WTC11 (cell line): Measurements from ENCODE around the gene SLC44A5. TPM values are rescaled to one million over a fixed set of nuclear protein-coding genes. Genes with fewer than 3 reads are reported as not detected.
"Not testable (repeated sequence)": the region's sequence is repeated elsewhere in the genome, so short reads cannot be mapped to it uniquely, and the experiment has no call there.

Source experiments
- ATAC-seq: fragments of 200-7000 bp; cut with Tn5 transposase; 2 replicates; pipeline ENCODE4 v1.10.0; 2021; ENCODE audit warnings: mild to moderate bottlenecking, moderate library complexity
- CTCF ChIA-PET: fragments of 300-600 bp; sonication (Branson Sonifier 250); formaldehyde crosslinking; loops from one replicate; lab custom pipeline; 2021; ENCODE audit warnings: antibody characterized with exemption; lab: Charles Lee
- POLR2A ChIA-PET: fragments of 350-600 bp; sonication (Branson Sonifier 250); formaldehyde crosslinking; loops from one replicate; lab custom pipeline; 2021; ENCODE audit warnings: antibody characterized with exemption; lab: Charles Lee
- DNase-seq: peaks from one replicate; pipeline ENCODE4 v3.0.0; 2021; ENCODE audit warnings: low spot score
- H3K27ac Mint-ChIP-seq: 2 replicates; pipeline ENCODE4 v1.8.0; 2021; ENCODE audit warnings: mixed read lengths
- H3K27me3 Mint-ChIP-seq: 2 replicates; pipeline ENCODE4 v1.8.0; 2021; ENCODE audit warnings: low read depth, mild to moderate bottlenecking, moderate library complexity, mixed read lengths
- H3K36me3 Mint-ChIP-seq: 2 replicates; pipeline ENCODE4 v1.8.0; 2021; ENCODE audit warnings: mixed read lengths
- H3K4me1 Mint-ChIP-seq: 2 replicates; pipeline ENCODE4 v1.8.0; 2022; ENCODE audit warnings: mixed read lengths
- H3K4me3 Mint-ChIP-seq: 2 replicates; pipeline ENCODE4 v1.8.0; 2021; ENCODE audit warnings: mild to moderate bottlenecking, moderate library complexity, mixed read lengths
- H3K9me3 Mint-ChIP-seq: 2 replicates; pipeline ENCODE4 v1.8.0; 2021; ENCODE audit warnings: mixed read lengths
- ATF1 ChIP-seq: sonication (generic); formaldehyde crosslinking; IDR thresholded peaks from 2 replicates; pipeline ENCODE4 v1.8.1; 2023; ENCODE audit warnings: mild to moderate bottlenecking, moderate library complexity, missing genetic modification reagents
- GRHL2 ChIP-seq: fragments of 250-450 bp; sonication (Bioruptor Pico); IDR thresholded peaks from 2 replicates; pipeline ENCODE4 v1.8.0; 2022; ENCODE audit warnings: mild to moderate bottlenecking, moderate library complexity; ENCODE audit not compliant: insufficient replicate concordance, severe bottlenecking
- JUN ChIP-seq: sonication (generic); formaldehyde crosslinking; IDR thresholded peaks from 2 replicates; pipeline ENCODE4 v1.8.0; 2023; ENCODE audit warnings: mild to moderate bottlenecking, missing genetic modification reagents
- KAT7 ChIP-seq: sonication (generic); formaldehyde crosslinking; IDR thresholded peaks from 2 replicates; pipeline ENCODE4 v1.8.1; 2023; ENCODE audit warnings: missing genetic modification reagents, mild to moderate bottlenecking, borderline replicate concordance
- MYBL2 ChIP-seq: sonication (generic); formaldehyde crosslinking; IDR thresholded peaks from 2 replicates; pipeline ENCODE4 v1.8.1; 2023; ENCODE audit warnings: mild to moderate bottlenecking, moderate library complexity, missing genetic modification reagents
- NFATC4 ChIP-seq: fragments of 250-450 bp; sonication (Bioruptor Pico); IDR thresholded peaks from 2 replicates; pipeline ENCODE4 v1.9.0; 2021; ENCODE audit warnings: mild to moderate bottlenecking
- SMAD3 ChIP-seq: sonication (generic); formaldehyde crosslinking; IDR thresholded peaks from 2 replicates; pipeline ENCODE4 v1.8.0; 2022; ENCODE audit warnings: missing genetic modification reagents, mild to moderate bottlenecking, borderline replicate concordance
- SOX15 ChIP-seq: fragments of 250-450 bp; sonication (Bioruptor Pico); IDR thresholded peaks from 2 replicates; pipeline ENCODE4 v1.9.0; 2021; ENCODE audit warnings: mild to moderate bottlenecking
- SP1 ChIP-seq: sonication (generic); formaldehyde crosslinking; conservative IDR thresholded peaks from 2 replicates; pipeline ENCODE4 v1.8.1; 2022; ENCODE audit warnings: missing genetic modification reagents
- TCF7 ChIP-seq: sonication (generic); formaldehyde crosslinking; IDR thresholded peaks from 2 replicates; pipeline ENCODE4 v1.8.0; 2022; ENCODE audit warnings: mild to moderate bottlenecking, low read depth, missing genetic modification reagents, moderate library complexity
- ZBTB43 ChIP-seq: sonication (generic); formaldehyde crosslinking; IDR thresholded peaks from 2 replicates; pipeline ENCODE4 v1.8.1; 2023; ENCODE audit warnings: mild to moderate bottlenecking, missing genetic modification reagents
- ZNF121 ChIP-seq: sonication (generic); formaldehyde crosslinking; IDR thresholded peaks from 2 replicates; pipeline ENCODE4 v1.8.0; 2023; ENCODE audit warnings: missing genetic modification reagents
- ZNF263 ChIP-seq: sonication (generic); formaldehyde crosslinking; IDR thresholded peaks from 2 replicates; pipeline ENCODE4 v1.8.1; 2022; ENCODE audit warnings: low read depth, mild to moderate bottlenecking, moderate library complexity, missing genetic modification reagents
- ZSCAN18 ChIP-seq: fragments of 250-450 bp; sonication (Bioruptor Pico); IDR thresholded peaks from 2 replicates; pipeline ENCODE4 v2.1.2; 2022; ENCODE audit warnings: mild to moderate bottlenecking, moderate library complexity
- total RNA-seq: library from RNA; stranded (reverse); gene quantifications from 3 replicates; pipeline ENCODE4 v1.2.3, GENCODE V29; 2021
- TF ChIP-seq, protein P1 (sequence below): sonication (generic); formaldehyde crosslinking; IDR thresholded peaks from 2 replicates; pipeline ENCODE4 v1.8.1; 2023; ENCODE audit warnings: mild to moderate bottlenecking, moderate library complexity, missing genetic modification reagents
- TF ChIP-seq, protein P2 (sequence below): fragments of 250-450 bp; sonication (Bioruptor Pico); IDR thresholded peaks from 2 replicates; pipeline ENCODE4 v1.9.0; 2021; ENCODE audit warnings: mild to moderate bottlenecking
- TF ChIP-seq, protein P3 (sequence below): sonication (generic); formaldehyde crosslinking; IDR thresholded peaks from 2 replicates; pipeline ENCODE4 v1.8.0; 2022; ENCODE audit warnings: missing genetic modification reagents
- TF ChIP-seq, protein P4 (sequence below): sonication (generic); formaldehyde crosslinking; conservative IDR thresholded peaks from 2 replicates; pipeline ENCODE4 v1.8.1; 2022; ENCODE audit warnings: mild to moderate bottlenecking, missing genetic modification reagents
- TF ChIP-seq, protein P5 (sequence below): fragments of 250-450 bp; sonication (Bioruptor Pico); IDR thresholded peaks from 2 replicates; pipeline ENCODE4 v1.9.0; 2021; ENCODE audit warnings: moderate library complexity, mild to moderate bottlenecking, inconsistent platforms, borderline replicate concordance

Gene SLC44A5
- total RNA-seq, 1 experiment from 2014 or later, result 1.8 TPM

DNA sequence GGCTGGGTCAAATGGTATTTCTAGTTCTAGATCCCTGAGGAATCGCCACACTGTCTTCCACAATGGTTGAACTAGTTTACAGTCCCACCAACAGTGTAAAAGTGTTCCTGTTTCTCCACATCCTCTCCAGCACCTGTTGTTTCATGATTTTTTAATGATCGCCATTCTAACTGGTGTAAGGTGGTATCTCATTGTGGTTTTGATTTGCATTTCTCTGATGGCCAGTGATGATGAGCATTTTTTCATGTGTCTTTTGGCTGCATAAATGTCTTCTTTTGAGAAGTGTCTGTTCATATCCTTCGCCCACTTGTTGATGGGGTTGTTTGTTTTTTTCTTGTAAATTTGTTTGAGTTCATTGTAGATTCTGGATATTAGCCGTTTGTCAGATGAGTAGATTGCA lies 34.2 kb upstream of the SLC44A5 start:
- H3K4me3 Mint-ChIP-seq, POLR2A ChIA-PET, ATAC-seq, H3K4me1 Mint-ChIP-seq, H3K27ac Mint-ChIP-seq, CTCF ChIA-PET, H3K27me3 Mint-ChIP-seq, DNase-seq: not testable (repeated sequence)
- Mint-ChIP-seq H3K36me3 (peaks cover 18% of the 10 kb centered on the region), H3K9me3 (peaks cover 24% of the 10 kb centered on the region)

- Mint-ChIP-seq H3K27ac (no peak overlapping the region), H3K36me3 (peaks cover 18% of the 10 kb centered on the region), H3K27me3 (no peaks in the 10 kb centered on the region), H3K4me3 (no peak overlapping the region), H3K4me1 (no peaks in the 10 kb centered on the region), H3K9me3 (peaks cover 23% of the 10 kb centered on the region)
- ChIA-PET CTCF (no interaction called here), POLR2A (no interaction called here)
- TF ChIP-seq, protein P1, sequence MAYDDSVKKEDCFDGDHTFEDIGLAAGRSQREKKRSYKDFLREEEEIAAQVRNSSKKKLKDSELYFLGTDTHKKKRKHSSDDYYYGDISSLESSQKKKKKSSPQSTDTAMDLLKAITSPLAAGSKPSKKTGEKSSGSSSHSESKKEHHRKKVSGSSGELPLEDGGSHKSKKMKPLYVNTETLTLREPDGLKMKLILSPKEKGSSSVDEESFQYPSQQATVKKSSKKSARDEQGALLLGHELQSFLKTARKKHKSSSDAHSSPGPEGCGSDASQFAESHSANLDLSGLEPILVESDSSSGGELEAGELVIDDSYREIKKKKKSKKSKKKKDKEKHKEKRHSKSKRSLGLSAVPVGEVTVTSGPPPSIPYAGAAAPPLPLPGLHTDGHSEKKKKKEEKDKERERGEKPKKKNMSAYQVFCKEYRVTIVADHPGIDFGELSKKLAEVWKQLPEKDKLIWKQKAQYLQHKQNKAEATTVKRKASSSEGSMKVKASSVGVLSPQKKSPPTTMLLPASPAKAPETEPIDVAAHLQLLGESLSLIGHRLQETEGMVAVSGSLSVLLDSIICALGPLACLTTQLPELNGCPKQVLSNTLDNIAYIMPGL (CRISPR knock-in tag), result no peak
- no peak for TF ChIP-seq SOX15
- no peak for TF ChIP-seq ZBTB43
- TF ChIP-seq ZNF121 (CRISPR knock-in tag), result no peak
- TF ChIP-seq, protein P2, sequence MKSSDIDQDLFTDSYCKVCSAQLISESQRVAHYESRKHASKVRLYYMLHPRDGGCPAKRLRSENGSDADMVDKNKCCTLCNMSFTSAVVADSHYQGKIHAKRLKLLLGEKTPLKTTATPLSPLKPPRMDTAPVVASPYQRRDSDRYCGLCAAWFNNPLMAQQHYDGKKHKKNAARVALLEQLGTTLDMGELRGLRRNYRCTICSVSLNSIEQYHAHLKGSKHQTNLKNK (CRISPR knock-in tag), result no peak
- TF ChIP-seq GRHL2 (CRISPR knock-in tag), result no peak
- no peak for ATAC-seq
- DNase-seq, result no peak
Observed at GRCh38 chr1:75643460-75643859, 32.5 kb upstream of the SLC44A5 start.

GRCh38 chr1:75641325-75641724 lies 30.4 kb upstream of the SLC44A5 start:
- Mint-ChIP-seq H3K27ac (no peak overlapping the region), H3K27me3 (no peaks in the 10 kb centered on the region), H3K4me1 (no peaks in the 10 kb centered on the region), H3K4me3 (no peak overlapping the region)
- POLR2A ChIA-PET, result no interaction called here
- DNase-seq, result no peak
- CTCF ChIA-PET, result no interaction called here
- TF ChIP-seq MYBL2 (no peak), SP1 (CRISPR knock-in tag) (no peak), NFATC4 (CRISPR knock-in tag) (no peak), SMAD3 (CRISPR knock-in tag) (no peak)
- TF ChIP-seq, protein P3, sequence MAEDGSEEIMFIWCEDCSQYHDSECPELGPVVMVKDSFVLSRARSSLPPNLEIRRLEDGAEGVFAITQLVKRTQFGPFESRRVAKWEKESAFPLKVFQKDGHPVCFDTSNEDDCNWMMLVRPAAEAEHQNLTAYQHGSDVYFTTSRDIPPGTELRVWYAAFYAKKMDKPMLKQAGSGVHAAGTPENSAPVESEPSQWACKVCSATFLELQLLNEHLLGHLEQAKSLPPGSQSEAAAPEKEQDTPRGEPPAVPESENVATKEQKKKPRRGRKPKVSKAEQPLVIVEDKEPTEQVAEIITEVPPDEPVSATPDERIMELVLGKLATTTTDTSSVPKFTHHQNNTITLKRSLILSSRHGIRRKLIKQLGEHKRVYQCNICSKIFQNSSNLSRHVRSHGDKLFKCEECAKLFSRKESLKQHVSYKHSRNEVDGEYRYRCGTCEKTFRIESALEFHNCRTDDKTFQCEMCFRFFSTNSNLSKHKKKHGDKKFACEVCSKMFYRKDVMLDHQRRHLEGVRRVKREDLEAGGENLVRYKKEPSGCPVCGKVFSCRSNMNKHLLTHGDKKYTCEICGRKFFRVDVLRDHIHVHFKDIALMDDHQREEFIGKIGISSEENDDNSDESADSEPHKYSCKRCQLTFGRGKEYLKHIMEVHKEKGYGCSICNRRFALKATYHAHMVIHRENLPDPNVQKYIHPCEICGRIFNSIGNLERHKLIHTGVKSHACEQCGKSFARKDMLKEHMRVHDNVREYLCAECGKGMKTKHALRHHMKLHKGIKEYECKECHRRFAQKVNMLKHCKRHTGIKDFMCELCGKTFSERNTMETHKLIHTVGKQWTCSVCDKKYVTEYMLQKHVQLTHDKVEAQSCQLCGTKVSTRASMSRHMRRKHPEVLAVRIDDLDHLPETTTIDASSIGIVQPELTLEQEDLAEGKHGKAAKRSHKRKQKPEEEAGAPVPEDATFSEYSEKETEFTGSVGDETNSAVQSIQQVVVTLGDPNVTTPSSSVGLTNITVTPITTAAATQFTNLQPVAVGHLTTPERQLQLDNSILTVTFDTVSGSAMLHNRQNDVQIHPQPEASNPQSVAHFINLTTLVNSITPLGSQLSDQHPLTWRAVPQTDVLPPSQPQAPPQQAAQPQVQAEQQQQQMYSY (CRISPR knock-in tag), result no peak
- TF ChIP-seq, protein P4, sequence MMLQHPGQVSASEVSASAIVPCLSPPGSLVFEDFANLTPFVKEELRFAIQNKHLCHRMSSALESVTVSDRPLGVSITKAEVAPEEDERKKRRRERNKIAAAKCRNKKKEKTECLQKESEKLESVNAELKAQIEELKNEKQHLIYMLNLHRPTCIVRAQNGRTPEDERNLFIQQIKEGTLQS (CRISPR knock-in tag), result no peak
- TF ChIP-seq, all 79 proteins: peak for 0
- no peak for ATAC-seq
- Mint-ChIP-seq H3K36me3 (peaks cover 2% of the 10 kb centered on the region; the same call in 1 of the 2 replicates), H3K9me3 (peaks cover 3% of the 10 kb centered on the region)

DNA sequence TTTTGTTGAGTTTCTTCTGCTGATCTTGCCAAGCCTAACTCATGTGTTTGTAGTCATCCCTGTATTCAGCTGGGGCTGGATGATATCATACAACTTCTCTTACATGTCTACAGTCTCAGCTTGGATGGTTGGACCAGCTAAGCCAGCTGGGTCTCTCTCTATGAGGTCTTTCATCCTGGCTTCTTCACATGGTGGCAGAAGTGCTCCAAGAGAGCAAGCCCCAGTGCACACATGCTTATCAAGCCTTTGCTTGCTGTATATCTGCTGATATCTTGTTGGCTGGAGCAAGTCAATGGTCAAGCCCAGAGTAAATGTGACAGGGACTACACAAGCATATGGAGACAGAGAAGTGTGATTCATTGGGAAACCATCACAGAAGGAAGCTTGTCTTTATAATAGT lies 29.2 kb upstream of the SLC44A5 start:
- CTCF ChIA-PET, result no interaction called here
- Mint-ChIP-seq H3K4me1 (no peaks in the 10 kb centered on the region), H3K36me3 (no peaks in the 10 kb centered on the region), H3K27ac (no peak overlapping the region), H3K9me3 (no peaks in the 10 kb centered on the region), H3K27me3 (no peaks in the 10 kb centered on the region), H3K4me3 (no peak overlapping the region)
- DNase-seq (no peak), ATAC-seq (no peak)
- POLR2A ChIA-PET, result no interaction called here
- TF ChIP-seq, protein P5, sequence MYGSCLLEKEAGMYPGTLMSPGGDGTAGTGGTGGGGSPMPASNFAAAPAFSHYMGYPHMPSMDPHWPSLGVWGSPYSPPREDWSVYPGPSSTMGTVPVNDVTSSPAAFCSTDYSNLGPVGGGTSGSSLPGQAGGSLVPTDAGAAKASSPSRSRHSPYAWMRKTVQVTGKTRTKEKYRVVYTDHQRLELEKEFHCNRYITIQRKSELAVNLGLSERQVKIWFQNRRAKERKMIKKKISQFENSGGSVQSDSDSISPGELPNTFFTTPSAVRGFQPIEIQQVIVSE (CRISPR knock-in tag), result no peak
- no peak for TF ChIP-seq ZSCAN18 (CRISPR knock-in tag)
- TF ChIP-seq ATF1, result no peak
- TF ChIP-seq KAT7 (CRISPR knock-in tag), result no peak
- no peak for TF ChIP-seq JUN (CRISPR knock-in tag)
- TF ChIP-seq TCF7 (CRISPR knock-in tag), result no peak
- no peak for TF ChIP-seq ZBTB43
- TF ChIP-seq ZNF263 (CRISPR knock-in tag), result no peak
